ENCODE data around the gene FCER2.
A peak's percentile ranks its signal among the peaks of the same experiment; 100 is the strongest.

The FCER2 gene

DNA sequence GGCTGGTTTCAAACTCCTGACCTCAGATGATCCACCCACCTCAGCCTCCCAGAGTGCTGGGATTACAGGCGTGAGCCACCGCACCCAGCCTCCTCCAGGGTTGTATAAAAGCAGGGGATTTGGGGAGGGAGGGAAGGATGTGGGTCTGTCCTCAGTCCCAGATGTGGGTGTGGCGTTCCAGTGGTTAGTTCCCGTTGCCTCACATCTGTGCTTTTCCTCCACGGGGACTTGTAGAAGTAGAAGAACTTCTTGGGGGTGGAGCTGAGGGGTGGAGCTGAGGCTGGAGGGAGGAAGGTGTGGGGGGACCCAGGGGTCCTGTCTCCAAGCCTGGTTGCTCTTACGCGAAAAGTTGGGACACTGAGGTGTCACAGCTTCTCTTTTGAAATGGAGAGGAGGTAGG, 25.6 kb downstream of the FCER2 start:
- DNase-seq, result no peak

DNA sequence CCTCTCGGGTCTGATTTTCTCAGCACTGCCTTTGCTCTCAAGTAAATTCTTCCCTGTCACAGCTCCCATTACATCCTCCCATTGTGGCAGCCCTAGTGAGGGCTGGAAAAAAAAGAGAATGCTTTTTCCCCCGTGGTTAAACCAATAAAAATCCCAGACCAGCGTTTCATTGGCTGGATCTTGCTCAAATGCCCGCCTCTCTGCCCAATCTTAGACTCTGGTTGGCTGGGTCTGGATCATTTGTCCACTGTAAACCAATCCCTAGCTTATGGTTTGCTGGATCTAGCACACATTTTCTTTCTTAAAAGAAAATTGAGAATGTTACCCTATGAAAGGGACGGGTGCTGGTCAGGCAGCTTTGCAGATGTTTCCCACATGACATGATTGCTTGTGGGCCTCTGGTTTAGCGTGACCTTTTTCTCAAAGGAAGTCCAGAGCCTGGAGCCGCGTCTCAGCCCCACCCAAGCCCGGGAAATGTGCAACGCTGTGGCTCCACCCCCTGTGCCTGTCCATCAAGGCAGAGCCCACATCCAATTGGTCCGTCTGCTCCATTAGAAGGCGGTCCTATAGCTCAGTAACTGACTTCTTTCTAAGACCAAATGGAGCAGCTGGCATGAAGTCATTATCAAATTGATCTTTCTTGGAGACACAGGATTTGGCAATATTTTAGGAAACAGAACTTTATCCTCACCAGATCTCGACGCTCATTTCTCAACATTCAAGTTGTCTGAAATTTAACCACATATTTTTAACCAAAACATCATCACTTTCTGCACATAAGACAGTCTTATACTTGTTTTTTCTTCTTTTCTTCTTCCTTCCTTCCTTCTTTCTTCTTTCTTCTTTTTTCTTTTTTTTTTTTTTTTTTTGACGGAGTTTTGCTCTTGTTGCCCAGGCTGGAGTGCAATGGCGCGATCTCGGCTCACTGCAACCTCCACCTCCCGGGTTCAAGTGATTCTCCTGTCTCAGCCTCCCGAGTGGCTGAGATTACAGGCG, 27.6 kb downstream of the FCER2 start:
- no peak for DNase-seq

DNA sequence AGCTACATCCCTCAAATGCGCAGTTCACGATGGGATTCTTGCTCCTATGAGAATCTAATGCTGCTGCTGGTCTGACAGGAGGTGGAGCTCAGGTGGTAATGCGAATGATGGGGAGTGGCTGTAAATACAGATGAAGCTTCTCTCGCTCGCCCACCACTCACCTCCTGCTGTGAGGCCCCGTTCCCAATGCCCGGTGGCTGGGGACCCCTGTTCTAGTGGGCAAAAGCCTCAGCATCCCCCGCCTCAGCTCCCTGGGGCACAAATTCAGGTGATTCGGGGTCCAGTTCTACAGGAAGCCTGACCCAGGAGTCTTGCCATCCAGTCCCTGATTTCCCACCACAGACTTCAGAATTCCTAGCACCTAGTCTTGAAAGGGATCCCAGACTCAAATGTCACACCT, 29.4 kb downstream of the FCER2 start:
- no peak for DNase-seq

DNA sequence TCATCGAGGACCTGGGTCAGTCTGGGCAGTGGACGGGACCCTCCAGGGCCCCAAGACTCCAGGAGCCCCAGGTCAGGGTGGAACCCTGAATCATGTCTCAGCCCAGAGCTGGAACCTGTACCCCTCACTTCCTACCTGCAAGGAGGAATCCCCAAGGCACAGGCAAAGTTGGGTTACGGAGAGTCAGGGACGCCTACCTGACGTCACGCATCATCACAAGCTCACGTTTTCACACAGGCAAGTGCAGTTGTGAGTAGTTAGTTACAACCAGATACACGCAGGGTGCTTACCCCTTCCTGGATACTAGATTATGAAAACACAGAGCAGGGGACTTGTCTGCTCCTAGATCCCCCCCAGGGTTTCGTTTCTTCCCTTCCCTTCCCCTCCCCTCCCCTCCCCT, 31.1 kb downstream of the FCER2 start:
- DNase-seq, result no peak

DNA sequence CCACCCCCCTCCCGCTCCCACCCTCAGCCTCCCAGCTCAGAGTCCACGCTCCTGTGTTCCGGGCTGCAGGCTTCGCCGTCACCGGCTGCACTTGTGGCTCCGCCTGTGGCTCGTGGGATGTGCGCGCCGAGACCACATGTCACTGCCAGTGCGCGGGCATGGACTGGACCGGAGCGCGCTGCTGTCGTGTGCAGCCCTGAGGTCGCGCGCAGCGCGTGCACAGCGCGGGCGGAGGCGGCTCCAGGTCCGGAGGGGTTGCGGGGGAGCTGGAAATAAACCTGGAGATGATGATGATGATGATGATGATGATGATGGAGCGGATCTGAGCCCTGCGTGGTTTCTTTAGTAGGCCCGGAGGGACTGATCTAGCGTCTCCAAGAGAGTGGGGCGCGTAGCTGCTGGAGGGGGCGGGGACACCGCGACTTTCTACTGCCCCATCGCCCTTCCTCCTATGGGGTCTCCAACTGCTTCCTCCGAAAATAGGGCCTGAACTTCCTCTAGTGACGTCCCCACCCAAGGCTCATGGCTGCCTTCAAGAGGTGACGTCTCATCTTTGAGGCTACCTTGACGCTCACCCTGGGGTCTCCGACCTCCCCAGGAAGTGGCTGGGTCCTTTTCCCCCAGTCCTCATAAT, 31.7 kb downstream of the FCER2 start:
- DNase-seq, result no peak

- DNase-seq, result no peak
These were observed 32.3 kb downstream of the FCER2 start for GRCh38 chr19:7669641-7670040.

DNA sequence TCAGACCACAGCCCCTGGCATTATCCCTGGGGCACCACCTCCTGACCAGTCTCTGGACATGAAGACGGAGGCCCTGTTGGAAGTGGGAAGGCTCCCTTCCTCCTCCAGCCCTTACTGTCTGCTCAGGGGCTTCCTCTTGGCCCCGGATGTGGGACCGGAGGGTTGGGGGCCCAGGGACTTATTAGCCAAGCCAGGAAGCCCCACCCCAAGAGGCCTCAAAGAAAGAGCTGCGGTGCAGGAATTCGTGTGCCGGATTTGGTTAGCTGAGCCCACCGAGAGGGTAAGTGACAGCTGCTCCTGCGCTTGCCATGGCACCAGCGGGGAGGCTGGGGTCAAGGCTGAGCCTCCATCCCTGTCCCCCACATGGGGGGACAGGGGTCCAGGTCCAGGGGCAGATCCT, 33.1 kb downstream of the FCER2 start, which contains the start of gene RETN:
RETN (plus strand) TSS at position 208 of the 400 bp plus-strand sequence. CDS start 278 bp downstream, outside the sequence.
- no peak for DNase-seq

GRCh38 chr19:7665076-7665475, 36.9 kb downstream of the FCER2 start:
- no peak for DNase-seq

DNA sequence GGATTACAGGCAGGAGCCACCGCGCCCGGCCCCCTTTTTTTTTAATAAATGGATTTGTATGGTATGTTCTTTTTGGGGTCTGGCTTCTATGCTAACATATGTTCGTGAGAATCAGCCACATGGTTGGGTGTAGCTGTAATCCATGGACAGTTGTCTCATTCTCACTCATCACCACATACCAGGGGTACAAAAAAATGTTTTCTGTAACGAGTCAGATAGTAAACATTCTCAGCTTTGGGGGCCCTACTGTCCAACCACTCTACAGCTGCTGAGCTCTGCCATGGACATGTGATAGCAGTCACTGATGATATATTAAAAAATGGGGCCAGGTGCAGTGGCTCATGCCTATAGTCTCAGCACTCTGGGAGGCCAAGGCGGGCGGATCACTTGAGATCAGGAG, 38.2 kb downstream of the FCER2 start:
- DNase-seq, result no peak

- DNase-seq, result no peak
These were observed 39.3 kb downstream of the FCER2 start for GRCh38 chr19:7662657-7663056.

DNA sequence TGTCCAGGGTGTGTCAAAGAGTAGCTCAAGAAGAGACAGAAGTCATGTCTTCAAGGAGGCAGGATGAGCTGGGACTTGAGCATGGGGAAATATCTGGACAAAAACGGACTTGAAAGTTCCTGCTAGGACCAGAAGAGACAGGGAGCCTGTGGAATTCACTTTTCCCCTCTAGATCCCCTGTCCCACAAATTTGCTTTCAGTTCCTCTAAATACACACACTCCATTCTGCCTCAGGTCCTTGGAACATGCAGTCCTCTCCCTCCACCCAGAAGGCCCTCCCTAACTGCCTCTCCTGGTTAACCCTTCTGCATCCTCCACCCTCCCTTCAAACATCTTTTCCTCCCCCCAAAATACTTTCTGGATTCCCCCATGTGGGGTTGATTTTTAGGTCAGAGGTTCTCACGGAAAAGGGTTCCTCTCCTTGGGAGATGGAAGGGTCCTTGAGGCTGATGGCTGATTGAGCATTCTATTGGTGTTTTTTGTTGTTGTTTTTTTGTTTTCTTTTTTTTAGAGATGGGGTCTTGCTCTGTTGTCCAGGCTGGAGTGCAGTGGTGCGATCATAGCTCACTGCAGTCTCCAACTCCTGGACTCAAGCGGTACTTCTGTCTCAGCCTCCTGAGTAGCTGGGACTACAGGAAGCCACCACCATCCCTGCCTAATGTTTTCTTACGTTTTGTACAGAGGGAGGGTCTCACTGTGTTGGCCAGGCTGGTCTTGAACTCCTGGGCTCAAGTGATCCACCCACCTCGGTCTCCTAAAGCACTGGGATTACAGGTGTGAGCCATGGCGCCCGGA, 40.0 kb downstream of the FCER2 start:
- no peak for DNase-seq

GRCh38 chr19:7658219-7658686, 43.7 kb downstream of the FCER2 start:
- DNase-seq, result peak; percentile 44

- DNase-seq, result no peak
These were observed 44.7 kb downstream of the FCER2 start for GRCh38 chr19:7657131-7657751.

DNA sequence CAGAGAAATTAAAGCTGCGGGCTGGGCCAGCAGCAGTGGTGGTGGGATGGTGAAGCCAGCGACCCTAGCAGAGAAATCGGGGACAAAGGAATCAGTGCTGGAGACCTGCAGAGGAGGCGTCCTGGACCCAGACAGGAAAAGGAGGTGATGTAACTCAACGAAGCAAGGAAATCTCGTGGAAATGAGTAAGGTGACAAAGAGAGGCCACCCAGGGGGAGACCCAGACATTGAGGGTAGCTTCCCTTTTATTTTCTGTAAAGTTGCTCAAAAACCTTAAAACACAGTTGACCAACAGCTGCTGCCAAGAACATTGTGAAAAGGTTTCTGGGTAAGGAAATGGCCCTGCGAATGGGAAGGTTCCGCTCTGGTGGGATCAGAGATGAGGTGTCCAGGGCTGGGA, 46.4 kb downstream of the FCER2 start:
- no peak for DNase-seq

- DNase-seq, result no peak
These were observed 47.5 kb downstream of the FCER2 start for GRCh38 chr19:7654401-7654800.

- DNase-seq, result peak; percentile 46
These were observed 49.8 kb downstream of the FCER2 start for GRCh38 chr19:7652061-7652641.

DNA sequence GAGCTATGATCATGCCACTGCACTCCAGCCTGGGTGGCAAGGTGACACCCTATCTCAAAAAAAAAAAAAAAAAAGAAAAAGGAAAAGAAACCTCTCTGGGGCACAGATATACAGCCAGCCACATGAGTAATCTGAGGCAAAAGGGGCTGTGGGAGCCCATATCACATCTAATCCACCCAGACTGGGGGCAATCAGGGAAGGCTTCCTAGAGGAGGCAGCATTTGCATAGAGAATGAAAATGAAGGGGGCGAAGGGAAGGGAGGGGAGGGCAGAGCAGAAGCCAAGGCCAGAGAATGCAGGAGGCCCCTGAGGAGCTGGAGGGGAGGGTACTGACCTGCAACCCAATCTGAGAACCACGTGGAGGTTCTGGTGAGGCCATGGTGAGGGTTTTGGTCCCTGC, 51.8 kb downstream of the FCER2 start:
- DNase-seq, result no peak

- no peak for DNase-seq
These were observed 53.5 kb downstream of the FCER2 start for GRCh38 chr19:7648265-7649014.

DNA sequence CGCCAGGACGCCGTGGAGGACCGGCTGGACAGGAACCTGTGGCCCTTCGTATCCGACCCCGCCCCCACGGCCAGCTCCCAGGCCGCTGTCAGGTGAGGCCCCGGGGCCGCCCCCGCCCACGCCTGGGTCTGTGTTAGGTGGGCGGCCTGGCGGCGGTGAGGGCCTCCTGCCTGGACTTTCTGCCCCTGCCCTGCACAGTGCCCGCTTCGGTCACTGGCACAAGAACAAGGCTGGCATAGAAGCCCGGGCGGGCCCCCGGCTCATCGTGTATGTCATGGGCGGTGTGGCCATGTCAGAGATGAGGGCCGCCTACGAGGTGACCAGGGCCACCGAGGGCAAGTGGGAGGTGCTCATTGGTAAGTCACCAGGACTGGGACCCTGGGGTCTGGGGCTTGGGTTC, 54.8 kb downstream of the FCER2 start:
- no peak for DNase-seq

GRCh38 chr19:7646426-7646700, 55.6 kb downstream of the FCER2 start:
- no peak for DNase-seq

GRCh38 chr19:7645656-7646425, 56.1 kb downstream of the FCER2 start:
- no peak for DNase-seq

Data from NCI-H2227 treated with DMSO at 0.1 percent for 48 hours (cell line).